DOHH2 (cell line): ENCODE measurements around the gene CHIT1.

Experiments
- H3F3A ChIP-seq: fragments of 200-600 bp; sonication (generic), shearing (Covaris generic); 2 replicates; pipeline ENCODE4 v1.6.0; 2016; ENCODE audit warnings: antibody characterized with exemption, mild to moderate bottlenecking; ENCODE audit not compliant: control insufficient read depth, insufficient read depth
- H3K27ac ChIP-seq: fragments of 200-600 bp; sonication (generic); 2 replicates; pipeline ENCODE4 v1.5.1; 2014; ENCODE audit warnings: low read depth, mild to moderate bottlenecking, low read length, moderate library complexity
- H3K27me3 ChIP-seq: fragments of 200-600 bp; sonication (generic); 2 replicates; pipeline ENCODE4 v1.6.1; 2014; ENCODE audit warnings: mild to moderate bottlenecking, low read length, mixed read lengths; ENCODE audit not compliant: control insufficient read depth
- H3K36me3 ChIP-seq: fragments of 200-600 bp; sonication (generic); 2 replicates; pipeline ENCODE4 v1.6.1; 2014; ENCODE audit warnings: mild to moderate bottlenecking, low read length, moderate library complexity, mixed read lengths; ENCODE audit not compliant: control insufficient read depth
- H3K4me1 ChIP-seq: fragments of 200-600 bp; sonication (generic); 2 replicates; pipeline ENCODE4 v1.6.1; 2014; ENCODE audit warnings: mild to moderate bottlenecking, low read length, mixed read lengths; ENCODE audit not compliant: control insufficient read depth
- H3K4me2 ChIP-seq: fragments of 200-600 bp; sonication (generic); 2 replicates; pipeline ENCODE4 v1.6.0; 2014; ENCODE audit warnings: mild to moderate bottlenecking, low read length, moderate library complexity
- H3K4me3 ChIP-seq: fragments of 200-600 bp; sonication (generic); 2 replicates; pipeline ENCODE4 v1.5.1; 2014; ENCODE audit warnings: mild to moderate bottlenecking, low read length, mixed read lengths
- H3K79me2 ChIP-seq: fragments of 200-600 bp; sonication (generic); 2 replicates; pipeline ENCODE4 v1.6.1; 2014; ENCODE audit warnings: mild to moderate bottlenecking, low read length, mixed read lengths; ENCODE audit not compliant: control insufficient read depth
- H3K9me2 ChIP-seq: fragments of 200-600 bp; sonication (generic); replicated peaks from 2 replicates; pipeline ENCODE4 v1.6.1; 2014; ENCODE audit warnings: mild to moderate bottlenecking, low read length, mixed read lengths; ENCODE audit not compliant: control insufficient read depth
- H3K9me3 ChIP-seq: fragments of 200-600 bp; sonication (generic); 2 replicates; pipeline ENCODE4 v1.6.1; 2014; ENCODE audit warnings: antibody characterized with exemption, low read length, mixed read lengths; ENCODE audit not compliant: control insufficient read depth, insufficient read depth
- H4K20me1 ChIP-seq: fragments of 200-600 bp; sonication (generic); 2 replicates; pipeline ENCODE4 v1.6.0; 2014; ENCODE audit warnings: low read depth, mild to moderate bottlenecking, antibody characterized with exemption, low read length, moderate library complexity; ENCODE audit not compliant: control insufficient read depth, insufficient read depth
- EZH2phosphoT487 ChIP-seq: fragments of 200-600 bp; sonication (generic); IDR thresholded peaks from 2 replicates; pipeline ENCODE4 v1.6.1; 2017; ENCODE audit warnings: borderline replicate concordance, mild to moderate bottlenecking, antibody characterized with exemption, low read length, moderate library complexity, mixed read lengths
- TF ChIP-seq, protein P1 (sequence below): fragments of 200-600 bp; sonication (generic); IDR thresholded peaks from one replicate; pipeline ENCODE4 v1.5.1; 2014; ENCODE audit warnings: antibody characterized with exemption, mild to moderate bottlenecking, low read depth, low read length; ENCODE audit not compliant: poor library complexity, severe bottlenecking

The CHIT1 gene

GRCh38 chr1:203201516-203202205 lies 27.8 kb downstream of the CHIT1 start:
- Histone ChIP-seq H3K27ac (no peak overlapping the region), H3K4me1 (no peaks in the 10 kb centered on the region), H3K4me3 (no peak overlapping the region), H3K4me2 (no peak overlapping the region), H3K79me2 (no peaks in the 10 kb centered on the region), H3K27me3 (peaks cover 27% of the 10 kb centered on the region; the same call in 1 of the 2 replicates), H3K36me3 (no peaks in the 10 kb centered on the region), H3K9me3 (no peaks in the 10 kb centered on the region), H3F3A (no peaks in the 10 kb centered on the region), H3K9me2 (no peaks in the 10 kb centered on the region), H4K20me1 (no peaks in the 10 kb centered on the region)
- TF ChIP-seq, protein P1, sequence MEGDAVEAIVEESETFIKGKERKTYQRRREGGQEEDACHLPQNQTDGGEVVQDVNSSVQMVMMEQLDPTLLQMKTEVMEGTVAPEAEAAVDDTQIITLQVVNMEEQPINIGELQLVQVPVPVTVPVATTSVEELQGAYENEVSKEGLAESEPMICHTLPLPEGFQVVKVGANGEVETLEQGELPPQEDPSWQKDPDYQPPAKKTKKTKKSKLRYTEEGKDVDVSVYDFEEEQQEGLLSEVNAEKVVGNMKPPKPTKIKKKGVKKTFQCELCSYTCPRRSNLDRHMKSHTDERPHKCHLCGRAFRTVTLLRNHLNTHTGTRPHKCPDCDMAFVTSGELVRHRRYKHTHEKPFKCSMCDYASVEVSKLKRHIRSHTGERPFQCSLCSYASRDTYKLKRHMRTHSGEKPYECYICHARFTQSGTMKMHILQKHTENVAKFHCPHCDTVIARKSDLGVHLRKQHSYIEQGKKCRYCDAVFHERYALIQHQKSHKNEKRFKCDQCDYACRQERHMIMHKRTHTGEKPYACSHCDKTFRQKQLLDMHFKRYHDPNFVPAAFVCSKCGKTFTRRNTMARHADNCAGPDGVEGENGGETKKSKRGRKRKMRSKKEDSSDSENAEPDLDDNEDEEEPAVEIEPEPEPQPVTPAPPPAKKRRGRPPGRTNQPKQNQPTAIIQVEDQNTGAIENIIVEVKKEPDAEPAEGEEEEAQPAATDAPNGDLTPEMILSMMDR, result no peak
- no peak for TF ChIP-seq EZH2phosphoT487

DNA sequence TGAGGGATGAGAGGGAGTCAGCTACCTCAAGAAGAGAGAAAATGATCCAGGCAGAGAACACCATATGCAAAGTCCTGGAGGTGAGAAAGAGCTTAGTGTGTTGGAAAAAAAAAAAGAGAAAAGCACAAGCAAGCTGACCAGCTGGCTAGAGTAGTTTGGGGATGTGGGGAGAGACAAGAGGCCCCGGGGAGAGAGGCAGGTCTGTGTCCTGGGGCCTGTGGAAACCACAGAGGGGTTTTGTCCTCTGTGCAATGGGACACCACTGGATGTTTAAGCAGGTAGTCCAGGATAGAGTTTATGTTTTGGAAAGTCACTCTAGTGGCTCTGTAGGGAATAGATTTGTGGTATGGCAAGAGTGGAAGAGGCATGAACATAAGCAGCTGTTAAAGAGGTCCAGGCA lies 28.6 kb downstream of the CHIT1 start:
- Histone ChIP-seq H3K9me2 (no peaks in the 10 kb centered on the region), H3K4me1 (no peaks in the 10 kb centered on the region), H3F3A (no peaks in the 10 kb centered on the region), H3K4me3 (no peak overlapping the region), H4K20me1 (no peaks in the 10 kb centered on the region), H3K79me2 (no peaks in the 10 kb centered on the region), H3K4me2 (no peak overlapping the region), H3K27me3 (peaks cover 34% of the 10 kb centered on the region; the same call in 1 of the 2 replicates), H3K36me3 (no peaks in the 10 kb centered on the region), H3K9me3 (no peaks in the 10 kb centered on the region), H3K27ac (no peak overlapping the region)
- no peak for TF ChIP-seq EZH2phosphoT487
- TF ChIP-seq, protein P1, result no peak

GRCh38 chr1:203199816-203200571 lies 29.5 kb downstream of the CHIT1 start:
- Histone ChIP-seq H3K27ac (no peak overlapping the region), H3K27me3 (peaks cover 41% of the 10 kb centered on the region), H3K9me2 (no peaks in the 10 kb centered on the region), H3K4me1 (no peaks in the 10 kb centered on the region), H3F3A (no peaks in the 10 kb centered on the region), H3K79me2 (no peaks in the 10 kb centered on the region), H3K4me2 (no peak overlapping the region), H3K36me3 (no peaks in the 10 kb centered on the region), H3K4me3 (no peak overlapping the region), H3K9me3 (no peaks in the 10 kb centered on the region), H4K20me1 (no peaks in the 10 kb centered on the region)
- TF ChIP-seq, protein P1, result no peak
- no peak for TF ChIP-seq EZH2phosphoT487
